Measurements from ENCODE around the gene USP25.

Gene USP25

DNA sequence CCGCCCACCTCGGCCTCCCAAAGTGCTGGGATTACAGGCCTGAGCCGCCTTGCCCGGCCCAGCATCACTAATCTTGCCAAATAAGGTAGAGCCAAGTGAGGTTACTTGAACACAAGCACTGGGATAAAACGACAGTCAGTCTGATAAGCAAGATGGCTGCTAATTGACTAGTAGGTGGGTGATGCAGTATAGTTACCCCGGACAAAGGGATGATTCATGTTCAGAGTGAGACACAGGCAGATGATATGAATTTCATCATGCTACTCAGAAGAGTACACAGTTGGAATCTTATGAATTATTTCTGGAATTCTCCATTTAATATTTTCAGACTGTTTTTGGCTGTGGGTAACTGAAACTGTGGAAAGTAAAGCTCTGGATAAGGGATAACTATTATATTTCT is 178.4 kb downstream of the USP25 start:
- TF ChIP-seq, protein P1, sequence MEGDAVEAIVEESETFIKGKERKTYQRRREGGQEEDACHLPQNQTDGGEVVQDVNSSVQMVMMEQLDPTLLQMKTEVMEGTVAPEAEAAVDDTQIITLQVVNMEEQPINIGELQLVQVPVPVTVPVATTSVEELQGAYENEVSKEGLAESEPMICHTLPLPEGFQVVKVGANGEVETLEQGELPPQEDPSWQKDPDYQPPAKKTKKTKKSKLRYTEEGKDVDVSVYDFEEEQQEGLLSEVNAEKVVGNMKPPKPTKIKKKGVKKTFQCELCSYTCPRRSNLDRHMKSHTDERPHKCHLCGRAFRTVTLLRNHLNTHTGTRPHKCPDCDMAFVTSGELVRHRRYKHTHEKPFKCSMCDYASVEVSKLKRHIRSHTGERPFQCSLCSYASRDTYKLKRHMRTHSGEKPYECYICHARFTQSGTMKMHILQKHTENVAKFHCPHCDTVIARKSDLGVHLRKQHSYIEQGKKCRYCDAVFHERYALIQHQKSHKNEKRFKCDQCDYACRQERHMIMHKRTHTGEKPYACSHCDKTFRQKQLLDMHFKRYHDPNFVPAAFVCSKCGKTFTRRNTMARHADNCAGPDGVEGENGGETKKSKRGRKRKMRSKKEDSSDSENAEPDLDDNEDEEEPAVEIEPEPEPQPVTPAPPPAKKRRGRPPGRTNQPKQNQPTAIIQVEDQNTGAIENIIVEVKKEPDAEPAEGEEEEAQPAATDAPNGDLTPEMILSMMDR (conservative IDR thresholded peaks at IDR 0.05; ENCODE audit: low read depth, low read length): no peak
- no peaks in the 10 kb centered on the region for H4K20me1 ChIP-seq (ENCODE audit: insufficient read depth)
- H2AFZ ChIP-seq (ENCODE audit: low read depth): no peak overlapping the region
- H3K4me1 ChIP-seq (ENCODE audit: low read depth, poor library complexity, severe bottlenecking): no peaks in the 10 kb centered on the region
- no peak overlapping the region for H3K9ac ChIP-seq
- no peaks in the 10 kb centered on the region for H3K79me2 ChIP-seq (ENCODE audit: insufficient read depth, low read depth)
- H3K27ac ChIP-seq: no peak overlapping the region
- H3K36me3 ChIP-seq (ENCODE audit: insufficient read depth): no peaks in the 10 kb centered on the region
- H3K4me2 ChIP-seq: no peak overlapping the region
- no peak overlapping the region for H3K4me3 ChIP-seq (IDR thresholded peaks at IDR 0.05; ENCODE audit: insufficient read depth, low read depth, low read length)
- no peaks in the 10 kb centered on the region for H3K27me3 ChIP-seq (ENCODE audit: insufficient read depth, low read depth)

DNA sequence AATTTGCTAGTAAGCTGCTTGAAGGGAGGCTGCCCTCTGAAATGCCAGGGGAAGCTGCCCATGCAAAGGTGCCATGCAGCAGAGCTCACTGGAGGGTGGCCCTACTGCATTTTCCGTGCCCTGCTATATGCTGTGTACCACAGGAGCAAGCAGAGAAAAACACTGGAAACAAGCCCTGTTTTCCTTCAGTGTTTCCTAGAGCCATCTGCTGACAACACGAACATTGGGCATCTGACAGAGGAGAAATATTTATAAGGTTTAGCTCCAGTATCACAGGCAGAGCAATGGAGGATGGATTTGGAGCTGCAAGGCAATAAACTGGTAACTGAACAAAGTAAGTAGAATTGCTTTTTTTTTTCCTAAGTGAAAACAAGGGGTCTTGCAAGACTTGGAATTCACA is 198.4 kb downstream of the USP25 start:
- H3K36me3 ChIP-seq (ENCODE audit: insufficient read depth): no peaks in the 10 kb centered on the region
- no peak overlapping the region for H2AFZ ChIP-seq (ENCODE audit: low read depth)
- no peaks in the 10 kb centered on the region for H3K79me2 ChIP-seq (ENCODE audit: insufficient read depth, low read depth)
- no peak overlapping the region for H3K27ac ChIP-seq
- no peak overlapping the region for H3K9ac ChIP-seq
- no peaks in the 10 kb centered on the region for H3K4me1 ChIP-seq (ENCODE audit: low read depth, poor library complexity, severe bottlenecking)
- H3K4me3 ChIP-seq (IDR thresholded peaks at IDR 0.05; ENCODE audit: insufficient read depth, low read depth, low read length): no peak overlapping the region
- H3K4me2 ChIP-seq: no peak overlapping the region
- no peaks in the 10 kb centered on the region for H3K27me3 ChIP-seq (ENCODE audit: insufficient read depth, low read depth)
- TF ChIP-seq, protein P1 (conservative IDR thresholded peaks at IDR 0.05; ENCODE audit: low read depth, low read length): no peak
- no peaks in the 10 kb centered on the region for H4K20me1 ChIP-seq (ENCODE audit: insufficient read depth)

DNA sequence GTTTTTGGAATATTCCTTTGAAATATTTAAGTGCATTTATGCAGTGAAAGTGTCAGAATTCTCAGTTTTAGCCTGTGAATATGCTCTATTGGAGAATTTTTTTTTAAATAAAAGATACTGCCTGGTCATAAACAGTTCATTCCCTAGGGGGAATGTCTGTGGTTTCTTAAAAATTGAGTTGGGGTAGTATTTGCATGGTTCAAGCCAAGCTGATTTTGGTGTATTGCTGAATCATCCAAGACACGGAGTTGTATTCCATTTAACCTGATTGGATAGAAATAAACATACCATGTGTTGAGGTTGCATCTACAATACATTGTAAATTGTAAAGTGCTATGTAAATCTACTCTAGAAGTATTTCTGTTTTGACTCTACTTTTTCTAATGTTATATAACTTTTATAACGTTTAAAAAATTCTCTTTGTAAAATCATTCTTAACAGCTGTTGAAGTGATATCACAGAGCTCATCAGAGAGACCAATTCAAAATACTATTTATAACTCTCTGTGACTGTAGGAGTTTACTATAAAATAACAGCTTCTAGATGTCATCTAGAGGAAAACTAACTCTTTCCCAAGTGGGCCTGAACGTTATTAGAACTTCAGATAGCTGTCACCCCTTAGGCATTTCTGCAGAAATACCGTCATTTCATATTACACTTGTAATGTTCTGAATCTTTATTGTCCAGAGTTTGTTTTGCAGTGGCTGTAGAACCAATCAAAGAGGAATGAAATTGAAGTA is 199.1 kb downstream of the USP25 start:
- TF ChIP-seq, protein P1 (conservative IDR thresholded peaks at IDR 0.05; ENCODE audit: low read depth, low read length): no peak

GRCh38 chr21:15929536-15929935 is 199.8 kb downstream of the USP25 start:
- Histone ChIP-seq H3K79me2 (ENCODE audit: insufficient read depth, low read depth) (no peaks in the 10 kb centered on the region), H3K27ac (no peak overlapping the region), H3K4me3 (IDR thresholded peaks at IDR 0.05; ENCODE audit: insufficient read depth, low read depth, low read length) (no peak overlapping the region), H3K9ac (no peak overlapping the region), H3K4me1 (ENCODE audit: low read depth, poor library complexity, severe bottlenecking) (no peaks in the 10 kb centered on the region), H4K20me1 (ENCODE audit: insufficient read depth) (no peaks in the 10 kb centered on the region), H3K27me3 (ENCODE audit: insufficient read depth, low read depth) (no peaks in the 10 kb centered on the region), H2AFZ (ENCODE audit: low read depth) (no peak overlapping the region), H3K4me2 (no peak overlapping the region), H3K36me3 (ENCODE audit: insufficient read depth) (no peaks in the 10 kb centered on the region)
- TF ChIP-seq, protein P1 (conservative IDR thresholded peaks at IDR 0.05; ENCODE audit: low read depth, low read length): no peak

More for the DNA sequence above, 199.1 kb downstream of the USP25 start:
- Histone ChIP-seq H3K27me3 (ENCODE audit: insufficient read depth, low read depth) (no peaks in the 10 kb centered on the region), H3K27ac (no peak overlapping the region), H3K36me3 (ENCODE audit: insufficient read depth) (no peaks in the 10 kb centered on the region), H3K9ac (no peak overlapping the region), H2AFZ (ENCODE audit: low read depth) (no peak overlapping the region), H3K4me1 (ENCODE audit: low read depth, poor library complexity, severe bottlenecking) (no peaks in the 10 kb centered on the region), H3K4me3 (IDR thresholded peaks at IDR 0.05; ENCODE audit: insufficient read depth, low read depth, low read length) (no peak overlapping the region), H4K20me1 (ENCODE audit: insufficient read depth) (no peaks in the 10 kb centered on the region), H3K4me2 (no peak overlapping the region), H3K79me2 (ENCODE audit: insufficient read depth, low read depth) (no peaks in the 10 kb centered on the region)
